Amygdala (tissue), 56 donors: ENCODE results near the gene TCEA3.

Source experiments
- DNase-seq, 56 donors: peaks; one replicate each; lab custom pipeline; 2025; lab: John Stamatoyannopoulos, UW

Gene TCEA3

GRCh38 chr1:23424293-23425192, at the start of gene TCEA3:
TSS of gene TCEA3 (minus strand) at chr1:23424748. CDS start at chr1:23424633, 115 bp downstream.
- peak in 8 of 56 donors; percentile 9 to 28 (median 16) for DNase-seq

- DNase-seq, result no peak
These were observed 48.7 kb upstream of the TCEA3 start for GRCh38 chr1:23473037-23473800.

- no peak for DNase-seq
These were observed 47.9 kb upstream of the TCEA3 start for GRCh38 chr1:23472351-23473036.

- no peak for DNase-seq
These were observed 47.0 kb upstream of the TCEA3 start for GRCh38 chr1:23471473-23472075.

- DNase-seq, result peak in 8 of 56 donors; percentile 3 to 38 (median 18)
These were observed 45.9 kb upstream of the TCEA3 start for GRCh38 chr1:23470282-23471070.

GRCh38 chr1:23469372-23469982, 44.9 kb upstream of the TCEA3 start:
- no peak for DNase-seq

GRCh38 chr1:23466423-23466989, 42.0 kb upstream of the TCEA3 start:
- peak in 48 of 56 donors; percentile 9 to 87 (median 57) for DNase-seq

GRCh38 chr1:23463286-23463685, 38.7 kb upstream of the TCEA3 start:
- DNase-seq, result no peak

GRCh38 chr1:23462766-23463165, 38.2 kb upstream of the TCEA3 start:
- no peak for DNase-seq

- DNase-seq, result no peak
These were observed 36.5 kb upstream of the TCEA3 start for GRCh38 chr1:23461050-23461449.

GRCh38 chr1:23460519-23460918, 36.0 kb upstream of the TCEA3 start:
- DNase-seq, result no peak

- no peak for DNase-seq
These were observed 34.8 kb upstream of the TCEA3 start for GRCh38 chr1:23459338-23459757.

- DNase-seq, result no peak
These were observed 31.7 kb upstream of the TCEA3 start for GRCh38 chr1:23456226-23456625.

- no peak for DNase-seq
These were observed 29.0 kb upstream of the TCEA3 start for GRCh38 chr1:23453455-23454000.

GRCh38 chr1:23452011-23452411, 27.5 kb upstream of the TCEA3 start:
- peak in 2 of 56 donors; percentile 16 to 26 for DNase-seq

GRCh38 chr1:23451441-23451840, 26.9 kb upstream of the TCEA3 start:
- no peak for DNase-seq

GRCh38 chr1:23450894-23451293, 26.3 kb upstream of the TCEA3 start:
- no peak for DNase-seq

- peak in 3 of 56 donors; percentile 4 to 30 (median 9) for DNase-seq
These were observed 25.4 kb upstream of the TCEA3 start for GRCh38 chr1:23449958-23450357.
